Mucosa of gallbladder (tissue), 1 donor: ENCODE results near the gene TIPIN. TPM values are rescaled to one million over a fixed set of nuclear protein-coding genes. Genes with fewer than 3 reads are reported as not detected.
A peak's percentile ranks its signal among the peaks of the same experiment; 100 is the strongest.
"Not testable (repeated sequence)": the region's sequence is repeated elsewhere in the genome, so short reads cannot be mapped to it uniquely, and the experiment has no call there.

ENCODE experiments used
- DNase-seq: peaks from one replicate; pipeline ENCODE4 v3.0.0-alpha.2; 2020; ENCODE audit warnings: low spot score
- total RNA-seq: library from RNA; stranded (reverse); gene quantifications from one replicate; pipeline ENCODE4 v1.2.1, GENCODE V29; 2021
- donor health status: DM: no; HTN: no; CAD: no.

The TIPIN gene
- total RNA-seq, 1 donor from 2014 or later: 4.0 TPM

- peak; percentile 98 for DNase-seq
Measured at GRCh38 chr15:66386204-66387123, 30.0 kb upstream of the TIPIN start, which contains the start of gene MAP2K1. Gene MAP2K1, plus strand, starts transcription at chr15:66386912. Its CDS starts 436 bp downstream, at chr15:66387348.

- DNase-seq: not testable (repeated sequence)
Measured at GRCh38 chr15:66381376-66381775, 24.9 kb upstream of the TIPIN start.

- no peak for DNase-seq
Measured at GRCh38 chr15:66378814-66379430, 22.4 kb upstream of the TIPIN start.

GRCh38 chr15:66374179-66374578 is 17.7 kb upstream of the TIPIN start:
- DNase-seq: no peak

GRCh38 chr15:66369773-66370651 is 13.5 kb upstream of the TIPIN start:
- DNase-seq: no peak

GRCh38 chr15:66364944-66365528 is 8.6 kb upstream of the TIPIN start:
- no peak for DNase-seq

GRCh38 chr15:66362776-66363175 is 6.3 kb upstream of the TIPIN start:
- no peak for DNase-seq

GRCh38 chr15:66361745-66362460 is 5.4 kb upstream of the TIPIN start:
- DNase-seq: not testable (repeated sequence)

- no peak for DNase-seq
Measured at GRCh38 chr15:66359740-66360139, 3.3 kb upstream of the TIPIN start.

GRCh38 chr15:66356077-66356358 is 467 bp downstream of the TIPIN start:
- DNase-seq: no peak

- not testable (repeated sequence) for DNase-seq
Measured at GRCh38 chr15:66348530-66348929, 8.0 kb downstream of the TIPIN start.

GRCh38 chr15:66328771-66329170 is 27.7 kb downstream of the TIPIN start:
- DNase-seq: no peak

- DNase-seq: no peak
Measured at GRCh38 chr15:66327736-66328135, 28.7 kb downstream of the TIPIN start.

GRCh38 chr15:66326051-66326450 is 30.4 kb downstream of the TIPIN start:
- no peak for DNase-seq

GRCh38 chr15:66323312-66323928 is 33.1 kb downstream of the TIPIN start:
- DNase-seq: no peak

- no peak for DNase-seq
Measured at GRCh38 chr15:66312144-66312543, 44.3 kb downstream of the TIPIN start.

- no peak for DNase-seq
Measured at GRCh38 chr15:66310786-66311185, 45.7 kb downstream of the TIPIN start.

- DNase-seq: no peak
Measured at GRCh38 chr15:66309828-66310227, 46.7 kb downstream of the TIPIN start.

GRCh38 chr15:66308531-66308930 is 48.0 kb downstream of the TIPIN start:
- no peak for DNase-seq

- no peak for DNase-seq
Measured at GRCh38 chr15:66306381-66306780, 50.1 kb downstream of the TIPIN start.

GRCh38 chr15:66304425-66304824 is 52.1 kb downstream of the TIPIN start:
- DNase-seq: not testable (repeated sequence)
